ENCODE results near the gene MSL3.

MSL3 gene

DNA sequence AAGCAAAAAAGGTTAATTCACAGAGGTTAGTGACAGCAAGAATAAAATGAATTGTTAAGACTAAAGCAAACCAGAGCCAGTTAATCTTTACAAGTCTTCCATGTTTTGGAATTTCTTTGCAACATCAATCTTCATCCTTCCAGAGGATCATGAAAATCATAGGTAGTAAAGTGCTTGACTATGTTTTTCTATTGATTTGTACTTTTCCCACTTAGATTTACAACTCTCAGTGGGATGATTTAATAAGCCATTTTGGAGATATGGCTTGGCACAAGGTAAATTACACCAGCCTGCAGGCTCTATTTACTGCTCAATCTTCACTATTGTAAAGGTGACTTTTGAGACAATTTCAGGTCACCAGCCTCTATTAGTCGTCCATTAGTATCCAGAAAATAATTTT lies 26.5 kb downstream of the MSL3 start:
- no peak overlapping the region for H3K27ac ChIP-seq
- ChIA-PET POLR2A (ENCODE audit: low non-redundant PET) (no interaction called here), CTCF (no interaction called here)
- TF ChIP-seq, protein P1, sequence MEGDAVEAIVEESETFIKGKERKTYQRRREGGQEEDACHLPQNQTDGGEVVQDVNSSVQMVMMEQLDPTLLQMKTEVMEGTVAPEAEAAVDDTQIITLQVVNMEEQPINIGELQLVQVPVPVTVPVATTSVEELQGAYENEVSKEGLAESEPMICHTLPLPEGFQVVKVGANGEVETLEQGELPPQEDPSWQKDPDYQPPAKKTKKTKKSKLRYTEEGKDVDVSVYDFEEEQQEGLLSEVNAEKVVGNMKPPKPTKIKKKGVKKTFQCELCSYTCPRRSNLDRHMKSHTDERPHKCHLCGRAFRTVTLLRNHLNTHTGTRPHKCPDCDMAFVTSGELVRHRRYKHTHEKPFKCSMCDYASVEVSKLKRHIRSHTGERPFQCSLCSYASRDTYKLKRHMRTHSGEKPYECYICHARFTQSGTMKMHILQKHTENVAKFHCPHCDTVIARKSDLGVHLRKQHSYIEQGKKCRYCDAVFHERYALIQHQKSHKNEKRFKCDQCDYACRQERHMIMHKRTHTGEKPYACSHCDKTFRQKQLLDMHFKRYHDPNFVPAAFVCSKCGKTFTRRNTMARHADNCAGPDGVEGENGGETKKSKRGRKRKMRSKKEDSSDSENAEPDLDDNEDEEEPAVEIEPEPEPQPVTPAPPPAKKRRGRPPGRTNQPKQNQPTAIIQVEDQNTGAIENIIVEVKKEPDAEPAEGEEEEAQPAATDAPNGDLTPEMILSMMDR (conservative IDR thresholded peaks at IDR 0.05; ENCODE audit: low read depth) = no peak
- DNase-seq (ENCODE audit: low spot score) = no peak

- DNase-seq (ENCODE audit: low spot score) = no peak
- CTCF ChIA-PET = interaction anchor here (0.5 kb wide), 1 partner anchor 1018 kb away, joined by 4 read pairs; no protein-coding TSS in a partner anchor
- TF ChIP-seq, protein P1 (conservative IDR thresholded peaks at IDR 0.05; ENCODE audit: low read depth) = no peak
Observed at GRCh38 chrX:11786862-11787261, 28.8 kb downstream of the MSL3 start.

DNA sequence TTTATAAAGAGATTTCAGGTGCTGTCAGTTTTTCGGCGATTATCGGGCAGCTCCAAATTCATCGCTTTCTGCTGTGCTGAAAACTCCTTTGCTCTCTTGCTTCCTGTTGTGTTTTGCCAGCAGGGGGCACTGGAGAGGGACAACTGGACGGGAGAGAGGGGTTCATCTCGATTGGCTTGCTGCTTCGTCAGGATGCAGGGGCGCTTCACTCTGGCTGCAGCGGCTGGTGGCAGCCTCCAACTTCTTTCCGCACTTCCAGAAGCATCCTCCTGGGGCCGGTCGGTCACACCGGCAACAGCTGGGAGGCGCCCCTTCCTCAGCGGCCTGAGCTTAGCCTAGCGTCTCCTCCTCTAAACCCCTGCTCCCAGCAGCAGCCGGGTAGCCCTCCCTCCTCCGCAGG lies 29.5 kb downstream of the MSL3 start:
- ChIA-PET POLR2A (ENCODE audit: low non-redundant PET) (no interaction called here), CTCF (interaction anchor here (0.5 kb wide), 1 partner anchor 1018 kb away, joined by 4 read pairs; no protein-coding TSS in a partner anchor)
- no peak for DNase-seq (ENCODE audit: low spot score)
- TF ChIP-seq, protein P1 (conservative IDR thresholded peaks at IDR 0.05; ENCODE audit: low read depth) = no peak
- no peak overlapping the region for H3K27ac ChIP-seq

More at GRCh38 chrX:11786862-11787261, 28.8 kb downstream of the MSL3 start:
- no peak overlapping the region for H3K27ac ChIP-seq
- POLR2A ChIA-PET (ENCODE audit: low non-redundant PET) = no interaction called here

DNA sequence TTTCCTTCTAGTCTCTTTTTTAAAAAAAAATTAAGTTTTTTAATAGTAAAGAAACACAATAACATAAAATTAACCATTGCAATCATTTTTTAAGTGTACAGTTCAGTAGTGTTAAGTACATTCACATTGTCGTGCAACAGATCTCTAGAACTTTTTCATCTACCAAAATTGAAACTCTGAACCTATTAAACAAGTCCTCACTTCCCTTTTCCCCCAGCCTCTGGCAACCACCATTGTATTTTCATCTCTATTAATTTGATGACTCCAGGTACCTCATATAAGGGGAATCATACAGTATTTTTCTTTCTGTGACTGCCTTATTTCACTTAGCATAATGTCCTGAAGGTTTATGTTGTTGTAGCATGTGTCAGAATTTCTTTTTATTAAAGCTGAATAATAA lies 31.8 kb downstream of the MSL3 start:
- CTCF ChIA-PET = no interaction called here
- TF ChIP-seq, protein P1 (conservative IDR thresholded peaks at IDR 0.05; ENCODE audit: low read depth) = no peak
- DNase-seq (ENCODE audit: low spot score) = no peak
- H3K27ac ChIP-seq = no peak overlapping the region
- POLR2A ChIA-PET (ENCODE audit: low non-redundant PET) = no interaction called here

DNA sequence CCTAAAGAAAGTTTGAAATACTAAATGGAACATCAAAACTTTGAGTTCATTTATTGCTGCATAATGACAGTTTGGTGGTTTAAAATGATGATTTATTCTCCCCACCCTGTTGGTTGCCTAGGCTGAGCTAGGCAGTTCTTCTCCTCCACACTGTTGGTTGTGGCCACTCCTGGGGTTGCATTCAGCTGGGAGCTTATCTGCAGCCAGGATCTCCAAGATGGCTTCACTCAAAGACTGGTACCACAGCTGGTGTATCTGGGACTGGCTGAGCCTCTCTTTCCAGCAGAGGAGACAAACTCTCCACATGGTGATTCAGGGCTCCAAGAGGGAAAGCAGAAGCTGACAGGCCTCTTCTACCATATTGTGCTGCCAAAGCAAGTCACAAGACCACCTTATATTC lies 33.1 kb downstream of the MSL3 start:
- no peak overlapping the region for H3K27ac ChIP-seq
- no peak for DNase-seq (ENCODE audit: low spot score)
- CTCF ChIA-PET = interaction anchor here (0.7 kb wide), 1 partner anchor 650 kb away, joined by 3 read pairs; no protein-coding TSS in a partner anchor
- POLR2A ChIA-PET (ENCODE audit: low non-redundant PET) = no interaction called here
- TF ChIP-seq, protein P1 (conservative IDR thresholded peaks at IDR 0.05; ENCODE audit: low read depth) = no peak

GRCh38 chrX:11791537-11791936 lies 33.5 kb downstream of the MSL3 start:
- ChIA-PET POLR2A (ENCODE audit: low non-redundant PET) (no interaction called here), CTCF (interaction anchor here (0.5 kb wide), 2 partner anchors 482 to 777 kb away, joined by 3 to 5 read pairs; no protein-coding TSS in a partner anchor)
- no peak for DNase-seq (ENCODE audit: low spot score)
- no peak overlapping the region for H3K27ac ChIP-seq
- TF ChIP-seq, protein P1 (conservative IDR thresholded peaks at IDR 0.05; ENCODE audit: low read depth) = no peak
